HG03571 (cell line): ENCODE measurements around the gene TASP1.
"Not testable (repeated sequence)": the region's sequence is repeated elsewhere in the genome, so short reads cannot be mapped to it uniquely, and the experiment has no call there.

Source experiments
- ATAC-seq: cut with Tn5 transposase; IDR thresholded peaks from one replicate; pipeline ENCODE4 v1.9.1; 2021; ENCODE audit not compliant: unreplicated experiment

Gene TASP1

DNA sequence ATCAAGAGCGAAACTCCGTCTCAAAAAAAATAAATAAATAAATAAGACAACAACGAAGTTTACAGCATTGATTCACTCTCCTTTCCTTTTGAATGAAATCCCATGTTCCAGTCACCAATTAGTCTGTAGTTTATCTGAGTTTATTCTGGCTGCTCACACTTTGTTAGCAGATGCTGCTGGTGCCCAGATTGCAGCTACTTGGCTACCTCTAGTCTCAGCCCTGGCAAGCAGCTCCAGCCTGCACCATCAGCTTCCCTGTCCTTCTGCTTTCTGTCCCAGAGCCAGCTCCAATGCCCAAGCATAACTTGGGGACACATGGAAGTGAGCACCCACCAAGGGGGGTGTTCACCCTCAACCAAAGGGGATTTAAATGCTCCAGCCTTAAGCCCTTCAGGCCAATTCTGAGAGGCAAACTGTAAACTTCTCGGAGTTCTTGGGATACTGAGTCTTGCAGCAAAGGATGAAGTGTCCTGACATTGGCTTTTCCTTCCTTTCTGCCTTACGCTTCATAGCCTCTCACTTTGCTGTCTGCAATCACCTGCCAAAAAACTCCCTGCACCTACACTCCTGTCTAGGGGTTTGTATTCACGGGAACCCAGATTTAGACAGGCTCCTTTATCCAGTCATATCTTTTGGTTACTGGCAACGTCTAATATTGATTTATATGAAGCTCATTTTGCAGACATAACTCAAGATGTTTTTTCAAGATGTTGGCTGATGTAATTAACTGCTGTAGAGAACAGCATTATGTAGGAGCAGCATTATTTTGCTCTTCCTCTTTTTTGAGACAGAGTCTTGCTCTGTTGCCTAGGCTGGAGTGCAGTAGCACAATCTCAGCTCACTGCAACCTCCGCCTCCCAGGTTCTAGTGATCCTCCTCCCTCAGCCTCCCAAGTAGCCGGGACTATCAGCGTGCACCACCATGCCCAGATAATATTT, 9.8 kb upstream of the TASP1 start:
- no peak for ATAC-seq

GRCh38 chr20:13644010-13644409, 5.3 kb upstream of the TASP1 start:
- no peak for ATAC-seq

GRCh38 chr20:13639150-13639497, 392 bp upstream of the TASP1 start:
- ATAC-seq: no peak

DNA sequence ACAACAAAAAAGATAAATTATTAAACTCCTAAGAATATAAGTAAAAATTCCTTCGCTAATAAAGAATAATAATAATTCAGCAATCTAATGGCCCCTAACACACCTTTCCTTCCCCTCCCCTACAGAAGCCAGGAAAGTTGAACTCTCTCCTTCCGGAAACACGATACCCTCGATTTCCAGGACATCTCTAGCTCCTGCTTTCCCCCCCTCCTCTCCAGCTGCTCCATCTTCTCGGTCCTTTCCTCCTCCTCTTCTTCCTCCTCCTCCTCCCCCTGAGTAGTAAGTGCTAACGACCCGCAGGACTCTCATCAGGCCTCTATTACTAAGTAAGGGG, 603 bp downstream of the TASP1 start:
- ATAC-seq: no peak

- ATAC-seq: no peak
Observed at GRCh38 chr20:13632431-13632830, 6.3 kb downstream of the TASP1 start.

- ATAC-seq: not testable (repeated sequence)
Observed at GRCh38 chr20:13627525-13627924, 11.2 kb downstream of the TASP1 start.

DNA sequence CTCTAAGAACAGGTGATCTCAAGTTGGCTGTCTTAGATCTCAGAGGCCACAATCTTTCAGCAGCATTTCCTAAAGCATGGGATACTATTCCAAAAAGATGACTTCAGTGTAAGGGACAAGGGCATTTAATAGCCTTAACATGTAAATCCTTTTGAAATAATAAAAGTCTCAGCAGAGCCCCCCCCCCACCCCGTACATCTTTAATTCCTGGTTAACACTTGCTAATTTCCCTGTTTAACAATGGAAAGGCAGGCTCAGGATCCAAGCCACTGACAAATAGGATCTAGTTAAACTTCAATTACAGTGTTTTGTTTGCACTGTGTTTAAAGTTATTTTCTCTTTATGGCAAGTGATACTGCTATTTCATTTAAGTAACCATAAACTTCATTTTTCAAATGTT, 12.0 kb downstream of the TASP1 start:
- no peak for ATAC-seq

GRCh38 chr20:13625304-13625979, 13.3 kb downstream of the TASP1 start:
- no peak for ATAC-seq

DNA sequence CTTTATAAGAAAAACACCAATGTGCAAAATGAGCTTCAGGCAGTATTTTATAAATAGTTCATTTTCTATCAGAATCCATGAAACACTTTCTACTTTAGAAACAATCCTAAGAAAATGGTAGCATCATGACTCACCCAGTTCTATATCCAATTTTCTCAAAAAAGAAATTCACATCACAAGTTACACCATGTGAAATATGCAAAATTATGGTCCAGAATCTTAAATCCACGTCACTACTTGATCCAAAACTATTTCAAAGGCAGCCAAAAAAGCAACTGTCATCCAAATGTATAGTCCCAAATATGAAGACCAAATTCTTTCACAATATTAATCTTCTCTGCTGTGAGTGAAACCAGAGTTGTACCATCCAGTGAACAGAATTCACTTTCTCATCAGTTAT, 19.3 kb downstream of the TASP1 start:
- not testable (repeated sequence) for ATAC-seq

GRCh38 chr20:13618456-13618855, 20.3 kb downstream of the TASP1 start:
- ATAC-seq: not testable (repeated sequence)

DNA sequence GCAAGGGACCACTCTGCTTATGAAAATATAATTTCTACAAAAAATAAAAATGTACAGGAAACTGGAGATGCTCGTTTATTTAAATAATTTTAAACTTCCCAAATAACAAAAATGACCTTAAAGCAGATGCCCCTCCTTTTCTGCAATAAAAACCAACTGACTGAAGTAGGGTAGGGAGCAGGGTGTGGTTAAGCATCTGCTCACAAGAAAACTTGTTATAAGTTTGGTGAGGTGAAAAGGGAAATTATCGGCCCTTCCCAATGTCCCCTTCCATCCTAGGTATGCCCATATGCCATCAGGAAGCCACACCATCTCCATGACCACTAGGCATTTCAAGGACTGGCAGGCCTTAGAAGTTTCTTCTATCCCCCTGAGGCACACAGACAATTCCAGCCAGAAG, 21.1 kb downstream of the TASP1 start:
- ATAC-seq: not testable (repeated sequence)

GRCh38 chr20:13616713-13617112, 22.0 kb downstream of the TASP1 start:
- not testable (repeated sequence) for ATAC-seq

DNA sequence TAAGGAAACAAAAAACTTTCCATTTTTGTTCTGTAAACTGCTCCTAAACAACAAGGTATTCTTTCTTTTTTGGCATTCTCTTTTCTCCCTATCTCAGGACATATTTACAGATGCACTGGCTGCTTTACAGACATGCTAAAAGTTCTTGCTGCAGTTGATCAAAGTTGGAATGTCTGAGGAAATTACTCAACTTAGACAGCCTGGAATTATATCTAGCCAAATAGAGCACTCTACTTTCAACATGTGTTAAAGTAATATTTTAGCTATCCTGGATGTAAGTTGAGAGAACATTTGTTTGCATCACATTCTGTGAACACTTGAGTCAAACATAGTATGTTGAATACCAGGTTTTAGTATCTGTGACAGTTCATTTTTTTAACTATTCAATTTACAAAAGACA, 24.8 kb downstream of the TASP1 start:
- no peak for ATAC-seq

DNA sequence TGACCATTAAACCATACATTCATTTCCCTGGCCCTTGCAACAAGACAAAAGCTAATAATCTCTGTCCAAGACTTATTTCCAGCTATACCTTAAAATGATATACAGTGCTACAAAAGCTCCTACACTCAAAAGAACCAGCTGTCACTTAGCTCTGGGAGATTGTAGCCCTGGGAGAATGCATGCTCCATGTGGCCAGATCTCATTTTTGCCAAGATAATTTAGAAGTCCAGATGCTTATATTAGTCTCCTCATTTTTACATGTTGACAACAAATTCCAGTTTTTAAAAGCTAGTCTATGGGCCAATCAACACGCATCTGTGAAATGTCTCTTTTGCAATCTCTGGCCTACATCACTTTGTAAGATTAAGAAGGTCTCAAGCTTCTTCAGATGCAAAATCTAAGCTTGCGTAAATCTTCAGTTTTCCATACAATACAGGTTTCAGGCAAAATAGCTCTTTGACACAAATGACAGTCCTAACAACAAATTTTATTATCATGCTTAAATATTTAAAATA, 27.1 kb downstream of the TASP1 start:
- no peak for ATAC-seq

- ATAC-seq: no peak
Observed at GRCh38 chr20:13610184-13610583, 28.5 kb downstream of the TASP1 start.

GRCh38 chr20:13608066-13608465, 30.7 kb downstream of the TASP1 start:
- ATAC-seq: no peak

DNA sequence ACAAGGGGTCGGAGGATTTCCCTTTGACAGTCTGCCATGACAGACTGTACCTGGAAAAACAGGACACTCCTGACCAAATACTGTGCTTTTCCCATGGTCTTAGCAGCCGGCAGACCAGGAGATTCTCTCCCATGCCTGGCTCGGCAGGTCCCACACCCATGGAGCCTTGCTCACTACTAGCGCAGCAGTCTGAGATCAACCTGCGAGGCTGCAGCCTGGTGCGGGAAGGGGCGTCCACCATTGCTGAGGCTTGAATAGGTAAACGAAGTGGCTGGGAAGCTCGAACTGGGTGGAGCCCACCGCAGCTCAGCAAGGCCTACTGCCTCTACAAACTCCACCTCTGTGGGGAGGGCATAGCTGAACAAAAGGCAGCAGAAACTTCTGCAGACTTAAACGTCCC, 45.3 kb downstream of the TASP1 start:
- not testable (repeated sequence) for ATAC-seq

- no peak for ATAC-seq
Observed at GRCh38 chr20:13588049-13588448, 50.7 kb downstream of the TASP1 start.

- no peak for ATAC-seq
Observed at GRCh38 chr20:13587370-13587769, 51.4 kb downstream of the TASP1 start.

- ATAC-seq: no peak
Observed at GRCh38 chr20:13586133-13586532, 52.6 kb downstream of the TASP1 start.

GRCh38 chr20:13581451-13581850, 57.3 kb downstream of the TASP1 start:
- ATAC-seq: no peak

- no peak for ATAC-seq
Observed at GRCh38 chr20:13580707-13581106, 58.0 kb downstream of the TASP1 start.
